GM23338 (cell line): ENCODE measurements around the gene SYNE2. TPM values are rescaled to one million over a fixed set of nuclear protein-coding genes. Genes with fewer than 3 reads are reported as not detected.

Experiments used
- ATAC-seq: fragments of 200-7000 bp; cut with Tn5 transposase; 3 replicates; pipeline ENCODE4 v1.9.1; 2020
- DNase-seq: peaks from one replicate; pipeline ENCODE4 v3.0.0-alpha.2; 2015; ENCODE audit warnings: low spot score
- H2AFZ ChIP-seq: fragments of 200-600 bp; sonication (generic); 2 replicates; pipeline ENCODE4 v1.8.0; 2016; ENCODE audit warnings: antibody characterized with exemption, mild to moderate bottlenecking, moderate library complexity
- H3F3A ChIP-seq: fragments of 200-600 bp; sonication (generic); replicated peaks from 2 replicates; pipeline ENCODE4 v1.8.0; 2017; ENCODE audit warnings: antibody characterized with exemption, mixed run types, low read depth
- H3K27ac ChIP-seq: fragments of 200-600 bp; sonication (generic); 2 replicates; pipeline ENCODE4 v1.6.1; 2016; ENCODE audit warnings: low read depth
- H3K27me3 ChIP-seq: fragments of 200-600 bp; sonication (generic); 2 replicates; pipeline ENCODE4 v1.8.0; 2016; ENCODE audit warnings: mild to moderate bottlenecking, mixed run types, moderate library complexity; ENCODE audit not compliant: insufficient read depth
- H3K36me3 ChIP-seq: fragments of 200-600 bp; sonication (generic); 2 replicates; pipeline ENCODE4 v1.8.0; 2016; ENCODE audit warnings: mild to moderate bottlenecking; ENCODE audit not compliant: insufficient read depth
- H3K4me1 ChIP-seq: fragments of 200-600 bp; sonication (generic); 2 replicates; pipeline ENCODE4 v1.8.0; 2016; ENCODE audit warnings: mild to moderate bottlenecking, moderate library complexity; ENCODE audit not compliant: insufficient read depth
- H3K4me2 ChIP-seq: fragments of 200-600 bp; sonication (generic); 2 replicates; pipeline ENCODE4 v1.7.1; 2017; ENCODE audit warnings: mixed run types
- H3K4me3 ChIP-seq: fragments of 200-600 bp; sonication (generic); 2 replicates; pipeline ENCODE4 v1.6.1; 2016; ENCODE audit warnings: mixed run types
- H3K79me2 ChIP-seq: fragments of 200-600 bp; sonication (generic); replicated peaks from 2 replicates; pipeline ENCODE4 v1.8.0; 2017; ENCODE audit warnings: mild to moderate bottlenecking; ENCODE audit not compliant: insufficient read depth
- H3K9me2 ChIP-seq: fragments of 200-600 bp; sonication (generic); 2 replicates; pipeline ENCODE4 v1.8.0; 2017; ENCODE audit not compliant: insufficient read depth
- H4K20me1 ChIP-seq: fragments of 200-600 bp; sonication (generic); replicated peaks from 2 replicates; pipeline ENCODE4 v1.8.0; 2017; ENCODE audit warnings: mild to moderate bottlenecking; ENCODE audit not compliant: insufficient read depth
- H3K27ac Mint-ChIP-seq: 2 replicates; pipeline ENCODE4 v1.8.0; 2020; ENCODE audit warnings: inconsistent platforms, mild to moderate bottlenecking, moderate library complexity, mixed read lengths
- H3K27me3 Mint-ChIP-seq: 3 replicates; pipeline ENCODE4 v1.8.0; 2022; ENCODE audit warnings: low read depth, mild to moderate bottlenecking, moderate library complexity, mixed read lengths, inconsistent platforms; ENCODE audit not compliant: insufficient read depth, poor library complexity
- H3K36me3 Mint-ChIP-seq: 3 replicates; pipeline ENCODE4 v1.8.0; 2021; ENCODE audit warnings: low read depth, mild to moderate bottlenecking, inconsistent platforms, moderate library complexity, mixed read lengths
- H3K4me1 Mint-ChIP-seq: 3 replicates; pipeline ENCODE4 v1.8.0; 2020; ENCODE audit warnings: mild to moderate bottlenecking, inconsistent platforms, mixed read lengths
- H3K4me3 Mint-ChIP-seq: 3 replicates; pipeline ENCODE4 v1.8.0; 2021; ENCODE audit warnings: moderate library complexity, mild to moderate bottlenecking, inconsistent platforms, mixed read lengths
- H3K9me3 Mint-ChIP-seq: 3 replicates; pipeline ENCODE4 v1.8.0; 2020; ENCODE audit warnings: moderate library complexity, mild to moderate bottlenecking, inconsistent platforms, mixed read lengths
- EZH2 ChIP-seq: fragments of 200-600 bp; sonication (generic); IDR thresholded peaks from one replicate; pipeline ENCODE4 v1.8.0; 2017; ENCODE audit warnings: antibody characterized with exemption, mild to moderate bottlenecking, low read depth; ENCODE audit not compliant: unreplicated experiment
- EZH2phosphoT487 ChIP-seq: fragments of 200-600 bp; sonication (generic); IDR thresholded peaks from one replicate; pipeline ENCODE4 v1.8.1; 2018; ENCODE audit warnings: antibody characterized with exemption; ENCODE audit not compliant: unreplicated experiment
- JUNB ChIP-seq: IDR thresholded peaks from one replicate; pipeline ENCODE4 v1.6.1; 2016; ENCODE audit warnings: antibody characterized with exemption; ENCODE audit not compliant: unreplicated experiment
- NANOG ChIP-seq: IDR thresholded peaks from 2 replicates; pipeline ENCODE4 v1.6.1; 2016; ENCODE audit warnings: antibody characterized with exemption, borderline replicate concordance
- STAT1 ChIP-seq: IDR thresholded peaks from one replicate; pipeline ENCODE4 v1.6.1; 2016; ENCODE audit warnings: antibody characterized with exemption; ENCODE audit not compliant: unreplicated experiment
- ZNF114 ChIP-seq: fragments of 250-450 bp; sonication (Bioruptor Pico); IDR thresholded peaks from 2 replicates; pipeline ENCODE4 v1.5.0; 2020; ENCODE audit warnings: mild to moderate bottlenecking, moderate library complexity
- polyA plus RNA-seq: library from polyadenylated mRNA; unstranded; fragments of >200 nt; fragmentation: Nextera tagmentation; extraction: Ambion mirVana; gene quantifications from 2 replicates; pipeline ENCODE4 v1.2.1, GENCODE V29; 2016
- total RNA-seq: library from RNA; depleted of rRNA; stranded (reverse); fragments of >200 nt; shearing (Covaris generic); gene quantifications from 2 replicates; pipeline ENCODE4 v1.2.3, GENCODE V29; 2014
- TF ChIP-seq, protein P1 (sequence below), 2 experiments: fragments of 200-600 bp in 1 of 2; sonication (generic) in 1 of 2; conservative IDR thresholded peaks; 2 replicates each; pipeline versions ENCODE4 v1.5.1 to v1.6.1; 2016 to 2017; ENCODE audit warnings: antibody characterized with exemption in 2 of 2, low read depth in 2 of 2, mild to moderate bottlenecking in 2 of 2, moderate library complexity in 1 of 2
- TF ChIP-seq, protein P2 (sequence below): IDR thresholded peaks from 2 replicates; pipeline ENCODE4 v1.6.1; 2016; ENCODE audit warnings: antibody characterized with exemption
- TF ChIP-seq, protein P3 (sequence below): fragments of 250-450 bp; sonication (Bioruptor Pico); IDR thresholded peaks from 2 replicates; pipeline ENCODE4 v1.5.0; 2020; ENCODE audit warnings: mild to moderate bottlenecking, moderate library complexity

SYNE2 gene
- total and polyA plus RNA-seq, 2 experiments from 2014 or later, result 34.3 to 86.5 TPM

DNA sequence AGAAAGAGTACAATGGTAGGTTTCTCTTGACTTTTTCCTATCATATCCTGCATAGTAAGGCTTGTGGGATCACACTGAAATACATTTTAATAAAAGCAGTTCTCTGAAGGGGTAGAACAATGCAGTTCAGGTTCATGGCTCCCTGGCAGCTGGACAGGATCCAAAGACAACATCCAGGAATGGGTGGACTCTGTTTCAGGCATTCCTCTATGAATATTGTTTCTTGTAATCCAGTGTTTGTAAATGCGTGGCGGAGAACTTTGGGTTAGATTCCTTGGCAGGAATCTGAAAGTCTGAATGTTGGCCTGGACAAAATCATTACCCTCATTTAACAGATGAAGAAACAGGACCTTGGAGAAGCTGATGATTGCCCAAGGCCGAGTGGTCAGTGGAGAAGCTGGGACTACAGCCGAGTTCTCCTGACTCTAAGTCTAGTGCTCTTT is 43.5 kb downstream of the SYNE2 start:
- Mint-ChIP-seq H3K36me3 (peaks cover 4% of the 10 kb centered on the region; the same call in 1 of the 3 replicates), H3K9me3 (no peaks in the 10 kb centered on the region), H3K27me3 (peaks cover 1% of the 10 kb centered on the region), H3K4me3 (no peak overlapping the region), H3K27ac (no peak overlapping the region; the same call in 1 of the 2 replicates), H3K4me1 (peaks cover 32% of the 10 kb centered on the region)
- Histone ChIP-seq H3K9me2 (no peaks in the 10 kb centered on the region), H3K4me1 (peaks cover 15% of the 10 kb centered on the region), H3F3A (no peaks in the 10 kb centered on the region), H3K4me2 (no peak overlapping the region), H3K27ac (no peak overlapping the region), H3K79me2 (peaks cover 41% of the 10 kb centered on the region), H2AFZ (no peak overlapping the region), H3K4me3 (no peak overlapping the region), H3K27me3 (no peaks in the 10 kb centered on the region), H3K36me3 (no peaks in the 10 kb centered on the region), H4K20me1 (no peaks in the 10 kb centered on the region)
- DNase-seq (no peak), ATAC-seq (no peak)
- no peak for TF ChIP-seq NANOG
- TF ChIP-seq EZH2phosphoT487, result no peak
- TF ChIP-seq, protein P1, sequence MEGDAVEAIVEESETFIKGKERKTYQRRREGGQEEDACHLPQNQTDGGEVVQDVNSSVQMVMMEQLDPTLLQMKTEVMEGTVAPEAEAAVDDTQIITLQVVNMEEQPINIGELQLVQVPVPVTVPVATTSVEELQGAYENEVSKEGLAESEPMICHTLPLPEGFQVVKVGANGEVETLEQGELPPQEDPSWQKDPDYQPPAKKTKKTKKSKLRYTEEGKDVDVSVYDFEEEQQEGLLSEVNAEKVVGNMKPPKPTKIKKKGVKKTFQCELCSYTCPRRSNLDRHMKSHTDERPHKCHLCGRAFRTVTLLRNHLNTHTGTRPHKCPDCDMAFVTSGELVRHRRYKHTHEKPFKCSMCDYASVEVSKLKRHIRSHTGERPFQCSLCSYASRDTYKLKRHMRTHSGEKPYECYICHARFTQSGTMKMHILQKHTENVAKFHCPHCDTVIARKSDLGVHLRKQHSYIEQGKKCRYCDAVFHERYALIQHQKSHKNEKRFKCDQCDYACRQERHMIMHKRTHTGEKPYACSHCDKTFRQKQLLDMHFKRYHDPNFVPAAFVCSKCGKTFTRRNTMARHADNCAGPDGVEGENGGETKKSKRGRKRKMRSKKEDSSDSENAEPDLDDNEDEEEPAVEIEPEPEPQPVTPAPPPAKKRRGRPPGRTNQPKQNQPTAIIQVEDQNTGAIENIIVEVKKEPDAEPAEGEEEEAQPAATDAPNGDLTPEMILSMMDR (conservative IDR thresholded peaks at IDR 0.05; ENCODE audit: low read depth in 2 of 2), result no peak

DNA sequence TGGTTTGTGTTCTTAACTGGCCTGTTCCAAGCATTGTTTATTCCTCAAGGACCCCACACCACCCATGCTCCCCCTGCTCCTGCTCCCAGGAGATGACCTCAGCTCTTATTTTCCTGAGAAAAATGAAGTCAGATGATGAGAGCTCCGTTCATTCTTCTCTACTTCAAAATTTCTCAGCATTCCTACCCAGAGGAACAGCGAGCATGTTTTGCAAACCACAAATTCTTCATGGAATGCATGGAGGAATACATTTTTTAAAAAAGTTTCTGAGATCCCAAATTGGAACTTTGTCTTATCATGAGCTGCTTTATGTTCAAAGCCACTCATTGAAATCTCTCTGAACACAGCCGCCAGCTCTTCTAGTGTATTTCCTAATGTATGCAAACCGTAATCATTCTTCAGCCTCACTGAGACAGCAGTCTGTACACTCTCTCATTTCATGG is 44.9 kb downstream of the SYNE2 start:
- peak overlapping the region; percentile 57; the same call in 1 of the 2 replicates for H3K27ac Mint-ChIP-seq
- no peak overlapping the region for H3K27ac ChIP-seq
- ATAC-seq (no peak), DNase-seq (no peak)
- H3K36me3 Mint-ChIP-seq, result peaks cover 4% of the 10 kb centered on the region; the same call in 1 of the 3 replicates
- H3K36me3 ChIP-seq, result no peaks in the 10 kb centered on the region
- no peak overlapping the region for H3K4me2 ChIP-seq
- no peaks in the 10 kb centered on the region for H3K9me2 ChIP-seq
- H3K4me3 Mint-ChIP-seq, result no peak overlapping the region
- H3K27me3 ChIP-seq, result no peaks in the 10 kb centered on the region
- peaks cover 22% of the 10 kb centered on the region for H3K4me1 Mint-ChIP-seq
- H3K4me3 ChIP-seq, result no peak overlapping the region
- no peaks in the 10 kb centered on the region for H3F3A ChIP-seq
- no peaks in the 10 kb centered on the region for H3K9me3 Mint-ChIP-seq
- H3K27me3 Mint-ChIP-seq, result peaks cover 1% of the 10 kb centered on the region
- peaks cover 41% of the 10 kb centered on the region for H3K79me2 ChIP-seq
- peaks cover 8% of the 10 kb centered on the region; the same call in 1 of the 2 replicates for H3K4me1 ChIP-seq
- no peak overlapping the region for H2AFZ ChIP-seq
- H4K20me1 ChIP-seq, result no peaks in the 10 kb centered on the region
- TF ChIP-seq, protein P2, sequence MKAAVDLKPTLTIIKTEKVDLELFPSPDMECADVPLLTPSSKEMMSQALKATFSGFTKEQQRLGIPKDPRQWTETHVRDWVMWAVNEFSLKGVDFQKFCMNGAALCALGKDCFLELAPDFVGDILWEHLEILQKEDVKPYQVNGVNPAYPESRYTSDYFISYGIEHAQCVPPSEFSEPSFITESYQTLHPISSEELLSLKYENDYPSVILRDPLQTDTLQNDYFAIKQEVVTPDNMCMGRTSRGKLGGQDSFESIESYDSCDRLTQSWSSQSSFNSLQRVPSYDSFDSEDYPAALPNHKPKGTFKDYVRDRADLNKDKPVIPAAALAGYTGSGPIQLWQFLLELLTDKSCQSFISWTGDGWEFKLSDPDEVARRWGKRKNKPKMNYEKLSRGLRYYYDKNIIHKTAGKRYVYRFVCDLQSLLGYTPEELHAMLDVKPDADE, result no peak
- TF ChIP-seq STAT1, result no peak
- no peak for TF ChIP-seq EZH2
- TF ChIP-seq, protein P3, sequence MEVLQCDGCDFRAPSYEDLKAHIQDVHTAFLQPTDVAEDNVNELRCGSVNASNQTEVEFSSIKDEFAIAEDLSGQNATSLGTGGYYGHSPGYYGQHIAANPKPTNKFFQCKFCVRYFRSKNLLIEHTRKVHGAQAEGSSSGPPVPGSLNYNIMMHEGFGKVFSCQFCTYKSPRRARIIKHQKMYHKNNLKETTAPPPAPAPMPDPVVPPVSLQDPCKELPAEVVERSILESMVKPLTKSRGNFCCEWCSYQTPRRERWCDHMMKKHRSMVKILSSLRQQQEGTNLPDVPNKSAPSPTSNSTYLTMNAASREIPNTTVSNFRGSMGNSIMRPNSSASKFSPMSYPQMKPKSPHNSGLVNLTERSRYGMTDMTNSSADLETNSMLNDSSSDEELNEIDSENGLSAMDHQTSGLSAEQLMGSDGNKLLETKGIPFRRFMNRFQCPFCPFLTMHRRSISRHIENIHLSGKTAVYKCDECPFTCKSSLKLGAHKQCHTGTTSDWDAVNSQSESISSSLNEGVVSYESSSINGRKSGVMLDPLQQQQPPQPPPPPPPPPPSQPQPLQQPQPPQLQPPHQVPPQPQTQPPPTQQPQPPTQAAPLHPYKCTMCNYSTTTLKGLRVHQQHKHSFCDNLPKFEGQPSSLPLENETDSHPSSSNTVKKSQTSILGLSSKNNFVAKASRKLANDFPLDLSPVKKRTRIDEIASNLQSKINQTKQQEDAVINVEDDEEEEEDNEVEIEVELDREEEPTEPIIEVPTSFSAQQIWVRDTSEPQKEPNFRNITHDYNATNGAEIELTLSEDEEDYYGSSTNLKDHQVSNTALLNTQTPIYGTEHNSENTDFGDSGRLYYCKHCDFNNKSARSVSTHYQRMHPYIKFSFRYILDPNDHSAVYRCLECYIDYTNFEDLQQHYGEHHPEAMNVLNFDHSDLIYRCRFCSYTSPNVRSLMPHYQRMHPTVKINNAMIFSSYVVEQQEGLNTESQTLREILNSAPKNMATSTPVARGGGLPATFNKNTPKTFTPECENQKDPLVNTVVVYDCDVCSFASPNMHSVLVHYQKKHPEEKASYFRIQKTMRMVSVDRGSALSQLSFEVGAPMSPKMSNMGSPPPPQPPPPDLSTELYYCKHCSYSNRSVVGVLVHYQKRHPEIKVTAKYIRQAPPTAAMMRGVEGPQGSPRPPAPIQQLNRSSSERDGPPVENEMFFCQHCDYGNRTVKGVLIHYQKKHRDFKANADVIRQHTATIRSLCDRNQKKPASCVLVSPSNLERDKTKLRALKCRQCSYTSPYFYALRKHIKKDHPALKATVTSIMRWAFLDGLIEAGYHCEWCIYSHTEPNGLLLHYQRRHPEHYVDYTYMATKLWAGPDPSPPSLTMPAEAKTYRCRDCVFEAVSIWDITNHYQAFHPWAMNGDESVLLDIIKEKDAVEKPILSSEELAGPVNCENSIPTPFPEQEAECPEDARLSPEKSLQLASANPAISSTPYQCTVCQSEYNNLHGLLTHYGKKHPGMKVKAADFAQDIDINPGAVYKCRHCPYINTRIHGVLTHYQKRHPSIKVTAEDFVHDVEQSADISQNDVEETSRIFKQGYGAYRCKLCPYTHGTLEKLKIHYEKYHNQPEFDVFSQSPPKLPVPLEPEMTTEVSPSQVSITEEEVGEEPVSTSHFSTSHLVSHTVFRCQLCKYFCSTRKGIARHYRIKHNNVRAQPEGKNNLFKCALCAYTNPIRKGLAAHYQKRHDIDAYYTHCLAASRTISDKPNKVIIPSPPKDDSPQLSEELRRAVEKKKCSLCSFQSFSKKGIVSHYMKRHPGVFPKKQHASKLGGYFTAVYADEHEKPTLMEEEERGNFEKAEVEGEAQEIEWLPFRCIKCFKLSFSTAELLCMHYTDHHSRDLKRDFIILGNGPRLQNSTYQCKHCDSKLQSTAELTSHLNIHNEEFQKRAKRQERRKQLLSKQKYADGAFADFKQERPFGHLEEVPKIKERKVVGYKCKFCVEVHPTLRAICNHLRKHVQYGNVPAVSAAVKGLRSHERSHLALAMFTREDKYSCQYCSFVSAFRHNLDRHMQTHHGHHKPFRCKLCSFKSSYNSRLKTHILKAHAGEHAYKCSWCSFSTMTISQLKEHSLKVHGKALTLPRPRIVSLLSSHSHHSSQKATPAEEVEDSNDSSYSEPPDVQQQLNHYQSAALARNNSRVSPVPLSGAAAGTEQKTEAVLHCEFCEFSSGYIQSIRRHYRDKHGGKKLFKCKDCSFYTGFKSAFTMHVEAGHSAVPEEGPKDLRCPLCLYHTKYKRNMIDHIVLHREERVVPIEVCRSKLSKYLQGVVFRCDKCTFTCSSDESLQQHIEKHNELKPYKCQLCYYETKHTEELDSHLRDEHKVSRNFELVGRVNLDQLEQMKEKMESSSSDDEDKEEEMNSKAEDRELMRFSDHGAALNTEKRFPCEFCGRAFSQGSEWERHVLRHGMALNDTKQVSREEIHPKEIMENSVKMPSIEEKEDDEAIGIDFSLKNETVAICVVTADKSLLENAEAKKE (CRISPR knock-in tag), result no peak
- TF ChIP-seq, protein P1 (conservative IDR thresholded peaks at IDR 0.05; ENCODE audit: low read depth in 2 of 2), result no peak
- TF ChIP-seq JUNB, result no peak
- no peak for TF ChIP-seq ZNF114 (CRISPR knock-in tag)
